SK-N-MC (cell line): ENCODE measurements around the gene HECA.
"Not testable (repeated sequence)": the region's sequence is repeated elsewhere in the genome, so short reads cannot be mapped to it uniquely, and the experiment has no call there.

ENCODE experiments used
- DNase-seq: peaks from one replicate; pipeline ENCODE4 v3.0.0-alpha.2; 2011; ENCODE audit warnings: low read depth, low spot score
- H3K27ac ChIP-seq: fragments of 200-600 bp; sonication (generic); 2 replicates; pipeline ENCODE4 v1.5.1; 2016; ENCODE audit warnings: mixed run types
- H3K36me3 ChIP-seq: fragments of 200-600 bp; sonication (generic); 2 replicates; pipeline ENCODE4 v1.6.1; 2017; ENCODE audit warnings: antibody characterized with exemption, low read length, mixed read lengths; ENCODE audit not compliant: insufficient read depth
- H3K4me3 ChIP-seq: fragments of 200-600 bp; sonication (generic); 2 replicates; pipeline ENCODE4 v1.5.1; 2016
- H3K9ac ChIP-seq: fragments of 200-600 bp; sonication (generic); 2 replicates; pipeline ENCODE4 v1.8.0; 2017; ENCODE audit warnings: mixed run types, mixed read lengths; ENCODE audit not compliant: insufficient read length
- H3K9me3 ChIP-seq: fragments of 200-600 bp; sonication (generic); 2 replicates; pipeline ENCODE4 v1.6.1; 2017; ENCODE audit warnings: low read depth, mild to moderate bottlenecking, antibody characterized with exemption, low read length, moderate library complexity, mixed read lengths
- EZH2 ChIP-seq: fragments of 200-600 bp; sonication (generic); IDR thresholded peaks from one replicate; pipeline ENCODE4 v1.6.1; 2017; ENCODE audit warnings: antibody characterized with exemption
- FOXP2 ChIP-seq: optimal IDR thresholded peaks from 2 replicates; pipeline ENCODE3; 2011; ENCODE audit warnings: mild to moderate bottlenecking, moderate library complexity; ENCODE audit not compliant: insufficient read depth; ENCODE audit errors: extremely low read length, control extremely low read depth
- POLR2AphosphoS5 ChIP-seq: IDR thresholded peaks from 2 replicates; pipeline ENCODE4 v1.6.1; 2012; ENCODE audit warnings: mild to moderate bottlenecking, low read depth, low read length, borderline replicate concordance

Gene HECA

GRCh38 chr6:139115989-139116758 lies 18.7 kb upstream of the HECA start:
- DNase-seq = no peak
- TF ChIP-seq POLR2AphosphoS5 (no peak), EZH2 (no peak), FOXP2 (no peak)

GRCh38 chr6:139117734-139118133 lies 17.1 kb upstream of the HECA start:
- DNase-seq = no peak
- Histone ChIP-seq H3K9me3 (no peaks in the 10 kb centered on the region), H3K9ac (no peak overlapping the region), H3K4me3 (no peak overlapping the region), H3K36me3 (no peaks in the 10 kb centered on the region), H3K27ac (no peak overlapping the region)
- TF ChIP-seq EZH2 (no peak), FOXP2 (no peak), POLR2AphosphoS5 (no peak)

More at GRCh38 chr6:139115989-139116758, 18.7 kb upstream of the HECA start:
- Histone ChIP-seq H3K9me3 (no peaks in the 10 kb centered on the region), H3K27ac (no peak overlapping the region), H3K4me3 (no peak overlapping the region), H3K9ac (no peak overlapping the region), H3K36me3 (no peaks in the 10 kb centered on the region)

- no peak overlapping the region for H3K4me3 ChIP-seq
- H3K27ac ChIP-seq = no peak overlapping the region
- H3K9ac ChIP-seq = no peak overlapping the region
- TF ChIP-seq FOXP2 (no peak), EZH2 (no peak), POLR2AphosphoS5 (no peak)
- H3K36me3 ChIP-seq = no peaks in the 10 kb centered on the region
- no peak for DNase-seq
- H3K9me3 ChIP-seq = no peaks in the 10 kb centered on the region
Observed at GRCh38 chr6:139119552-139119951, 15.3 kb upstream of the HECA start.

- not testable (repeated sequence) for DNase-seq, H3K27ac ChIP-seq, H3K4me3 ChIP-seq, H3K36me3 ChIP-seq, H3K9me3 ChIP-seq, H3K9ac ChIP-seq
Observed at GRCh38 chr6:139122823-139123222, 12.1 kb upstream of the HECA start.

GRCh38 chr6:139124887-139125672 lies 9.8 kb upstream of the HECA start:
- Histone ChIP-seq H3K4me3 (peak overlapping the region; percentile 43), H3K9ac (no peak overlapping the region), H3K27ac (peak overlapping the region; percentile 15; the same call in 1 of the 2 replicates), H3K36me3 (no peaks in the 10 kb centered on the region), H3K9me3 (no peaks in the 10 kb centered on the region)
- DNase-seq = peak; percentile 73
- TF ChIP-seq EZH2 (no peak), FOXP2 (peak; percentile 29), POLR2AphosphoS5 (0 out of 2 replicates have a peak, but pooled peaks have one; percentile 17)

GRCh38 chr6:139126255-139126654 lies 8.6 kb upstream of the HECA start:
- no peak overlapping the region for H3K9ac ChIP-seq

GRCh38 chr6:139126931-139127330 lies 7.9 kb upstream of the HECA start:
- H3K4me3 ChIP-seq = no peak overlapping the region
- no peak overlapping the region for H3K9ac ChIP-seq
- H3K27ac ChIP-seq = no peak overlapping the region
- DNase-seq = no peak
- H3K36me3 ChIP-seq = no peaks in the 10 kb centered on the region
- TF ChIP-seq FOXP2 (no peak), EZH2 (no peak), POLR2AphosphoS5 (no peak)
- H3K9me3 ChIP-seq = no peaks in the 10 kb centered on the region

More at GRCh38 chr6:139126255-139126654, 8.6 kb upstream of the HECA start:
- DNase-seq = no peak
- Histone ChIP-seq H3K4me3 (no peak overlapping the region), H3K9me3 (no peaks in the 10 kb centered on the region), H3K36me3 (no peaks in the 10 kb centered on the region), H3K27ac (no peak overlapping the region)
- no peak for TF ChIP-seq FOXP2
- TF ChIP-seq EZH2 = no peak
- TF ChIP-seq POLR2AphosphoS5 = no peak

GRCh38 chr6:139129284-139129683 lies 5.6 kb upstream of the HECA start:
- Histone ChIP-seq H3K27ac (no peak overlapping the region), H3K4me3 (no peak overlapping the region), H3K9ac (no peak overlapping the region), H3K9me3 (no peaks in the 10 kb centered on the region), H3K36me3 (no peaks in the 10 kb centered on the region)
- DNase-seq = no peak
- TF ChIP-seq EZH2 = no peak
- TF ChIP-seq FOXP2 = no peak
- TF ChIP-seq POLR2AphosphoS5 = no peak
